HCT116 (cell line): Measurements from ENCODE around the gene ATP5MC3.

Experiments
- MAX ChIP-seq: IDR thresholded peaks from 2 replicates; pipeline ENCODE4 v1.6.1; 2012
- RAD21 ChIP-seq: IDR thresholded peaks from 2 replicates; pipeline ENCODE4 v1.6.1; 2012; ENCODE audit warnings: low read depth, mild to moderate bottlenecking

DNA sequence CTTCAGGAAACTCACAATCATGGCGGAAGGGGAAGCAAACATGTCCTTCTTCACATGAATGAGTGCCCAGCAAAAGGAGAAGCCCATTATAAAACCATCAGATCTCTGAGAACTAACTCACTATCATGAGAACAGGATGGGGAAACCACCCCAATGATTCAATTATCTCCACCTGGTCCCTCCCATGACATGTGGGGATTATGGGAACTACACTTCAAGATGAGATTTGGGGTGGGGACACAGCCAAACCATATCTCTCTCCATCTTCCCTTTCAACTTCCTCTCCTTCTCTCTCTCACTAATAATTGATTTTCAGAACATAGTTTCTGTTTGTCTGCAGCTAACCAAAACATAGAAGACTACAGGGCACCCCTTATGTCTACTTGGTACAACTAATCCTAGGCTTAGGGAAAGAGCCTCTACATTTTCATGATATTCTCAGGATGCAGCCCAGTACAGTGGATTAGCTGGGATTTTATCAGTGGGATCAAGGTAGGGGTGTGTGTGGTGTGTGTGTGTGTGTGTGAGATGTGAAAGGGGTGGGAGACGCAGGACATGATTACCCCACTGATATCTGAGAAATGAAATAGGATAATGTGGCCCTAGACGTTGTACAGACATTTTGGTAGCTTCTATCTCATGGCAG lies 10.7 kb downstream of the ATP5MC3 start:
- TF ChIP-seq RAD21 (no peak), MAX (no peak)
